Mesendoderm (in vitro differentiated cells): ENCODE measurements around the gene CCDC172. TPM values are rescaled to one million over a fixed set of nuclear protein-coding genes. Genes with fewer than 3 reads are reported as not detected.

Source experiments
- DNase-seq: peaks from one replicate; pipeline ENCODE4 v3.0.0; 2013
- H2AK5ac ChIP-seq: 2 replicates; pipeline ENCODE4 v1.6.1; 2013; ENCODE audit warnings: low read length, inconsistent platforms
- H2BK120ac ChIP-seq: 2 replicates; pipeline ENCODE4 v1.6.1; 2013; ENCODE audit warnings: low read depth, mild to moderate bottlenecking, low read length, moderate library complexity, mixed read lengths
- H2BK15ac ChIP-seq: replicated peaks from 2 replicates; pipeline ENCODE4 v1.6.1; 2013; ENCODE audit warnings: low read depth, mild to moderate bottlenecking, moderate library complexity
- H2BK5ac ChIP-seq: 2 replicates; pipeline ENCODE4 v1.6.1; 2013; ENCODE audit warnings: low read length, inconsistent platforms
- H3K18ac ChIP-seq: 2 replicates; pipeline ENCODE4 v1.6.1; 2013; ENCODE audit warnings: mild to moderate bottlenecking, low read length, mixed read lengths
- H3K23ac ChIP-seq: one replicate; pipeline ENCODE4 v1.6.1; 2013; ENCODE audit warnings: low read length
- H3K27ac ChIP-seq: 2 replicates; pipeline ENCODE4 v1.5.1; 2013; ENCODE audit warnings: low read depth, mild to moderate bottlenecking, inconsistent platforms, low read length, moderate library complexity
- H3K27me3 ChIP-seq: 2 replicates; pipeline ENCODE4 v1.6.1; 2013; ENCODE audit warnings: low read length, control low read depth, mild to moderate bottlenecking, inconsistent platforms; ENCODE audit not compliant: insufficient read depth, poor library complexity
- H3K36me3 ChIP-seq: 2 replicates; pipeline ENCODE4 v1.6.1; 2013; ENCODE audit warnings: low read length, inconsistent platforms; ENCODE audit not compliant: control insufficient read depth, insufficient read depth
- H3K4ac ChIP-seq: one replicate; pipeline ENCODE4 v1.6.1; 2013; ENCODE audit warnings: low read depth, mild to moderate bottlenecking, low read length, moderate library complexity
- H3K4me1 ChIP-seq: 2 replicates; pipeline ENCODE4 v1.6.1; 2013; ENCODE audit warnings: low read depth, low read length, inconsistent platforms; ENCODE audit not compliant: control insufficient read depth
- H3K4me2 ChIP-seq: 2 replicates; pipeline ENCODE4 v1.6.1; 2013; ENCODE audit warnings: low read length
- H3K4me3 ChIP-seq: 2 replicates; pipeline ENCODE4 v1.5.1; 2013; ENCODE audit warnings: mild to moderate bottlenecking, low read length
- H3K56ac ChIP-seq: one replicate; pipeline ENCODE4 v1.6.1; 2013; ENCODE audit warnings: low read length
- H3K79me1 ChIP-seq: 2 replicates; pipeline ENCODE4 v1.6.1; 2013; ENCODE audit warnings: low read length, inconsistent platforms
- H3K79me2 ChIP-seq: 2 replicates; pipeline ENCODE4 v1.6.1; 2013; ENCODE audit warnings: mild to moderate bottlenecking, low read length; ENCODE audit not compliant: control insufficient read depth, insufficient read depth
- H3K9ac ChIP-seq: 2 replicates; pipeline ENCODE4 v1.6.1; 2013; ENCODE audit warnings: low read length, inconsistent platforms
- H4K5ac ChIP-seq: one replicate; pipeline ENCODE4 v1.6.1; 2013; ENCODE audit warnings: low read length
- H4K8ac ChIP-seq: one replicate; pipeline ENCODE4 v1.6.1; 2013; ENCODE audit warnings: low read depth, mild to moderate bottlenecking, control low read depth, low read length, moderate library complexity
- WGBS: extraction: QIAGEN DNeasy Blood & Tissue Kit; methylation state at CpG from one replicate; pipeline ENCODE4 v1.1.7; 2013; ENCODE audit warnings: low lambda C conversion rate, missing lambda C conversion rate; ENCODE audit not compliant: insufficient coverage; ENCODE audit errors: extremely low coverage; 5-methylcytosine and 5-hydroxymethylcytosine counted together
- small RNA-seq: library from polyadenylated mRNA; stranded (forward); fragments of <200 nt; extraction: miRNeasy Mini kit (QIAGEN cat#:217004); gene quantifications from one replicate; pipeline ENCODE3, GENCODE V24; 2013; ENCODE audit not compliant: insufficient read depth

The CCDC172 gene

GRCh38 chr10:116418389-116418788, 94.1 kb downstream of the CCDC172 start:
- Histone ChIP-seq H3K79me2 (no peaks in the 10 kb centered on the region), H4K5ac (no peak overlapping the region), H3K9ac (no peak overlapping the region), H3K4ac (no peak overlapping the region), H3K4me2 (no peak overlapping the region), H3K4me1 (no peaks in the 10 kb centered on the region), H2BK5ac (no peak overlapping the region), H3K36me3 (no peaks in the 10 kb centered on the region), H3K18ac (no peak overlapping the region), H3K79me1 (no peaks in the 10 kb centered on the region), H3K27me3 (no peaks in the 10 kb centered on the region), H2BK120ac (no peak overlapping the region), H2BK15ac (no peak overlapping the region), H3K4me3 (no peak overlapping the region), H2AK5ac (no peak overlapping the region), H4K8ac (no peak overlapping the region), H3K27ac (no peak overlapping the region), H3K56ac (no peak overlapping the region), H3K23ac (no peak overlapping the region)
- WGBS, result no CpG with 5 or more reads among the region's 1 CpG
- DNase-seq, result peak; percentile 12

GRCh38 chr10:116421815-116422214, 97.6 kb downstream of the CCDC172 start:
- Histone ChIP-seq H3K36me3 (no peaks in the 10 kb centered on the region), H3K4me3 (no peak overlapping the region), H3K4ac (no peak overlapping the region), H3K4me2 (no peak overlapping the region), H4K5ac (no peak overlapping the region), H3K4me1 (no peaks in the 10 kb centered on the region), H3K79me1 (no peaks in the 10 kb centered on the region), H3K9ac (no peak overlapping the region), H2BK5ac (no peak overlapping the region), H3K27ac (no peak overlapping the region), H4K8ac (no peak overlapping the region), H3K56ac (no peak overlapping the region), H3K23ac (no peak overlapping the region), H2BK120ac (no peak overlapping the region), H3K27me3 (no peaks in the 10 kb centered on the region), H2BK15ac (no peak overlapping the region), H3K18ac (no peak overlapping the region), H3K79me2 (no peaks in the 10 kb centered on the region), H2AK5ac (no peak overlapping the region)
- WGBS, result no CpG with 5 or more reads among the region's 1 CpG
- no peak for DNase-seq

- H3K4me3 ChIP-seq, result no peak within 1 kb of the TSS
- no peaks in the 10 kb centered on the region for H3K79me2 ChIP-seq
- H3K4ac ChIP-seq, result no peak within 1 kb of the TSS
- H3K27ac ChIP-seq, result no peak within 1 kb of the TSS
- H4K5ac ChIP-seq, result no peak within 1 kb of the TSS
- H3K18ac ChIP-seq, result no peak within 1 kb of the TSS
- H3K4me1 ChIP-seq, result no peaks in the 10 kb centered on the region
- H4K8ac ChIP-seq, result no peak within 1 kb of the TSS
- no peak for DNase-seq
- no peak within 1 kb of the TSS for H3K56ac ChIP-seq
- H3K79me1 ChIP-seq, result no peaks in the 10 kb centered on the region
- H3K4me2 ChIP-seq, result no peak within 1 kb of the TSS
- no peak within 1 kb of the TSS for H3K9ac ChIP-seq
- H3K36me3 ChIP-seq, result no peaks in the 10 kb centered on the region
- no peak within 1 kb of the TSS for H2BK120ac ChIP-seq
- no peak within 1 kb of the TSS for H2BK5ac ChIP-seq
- H2AK5ac ChIP-seq, result no peak within 1 kb of the TSS
- no peak within 1 kb of the TSS for H2BK15ac ChIP-seq
- no peak within 1 kb of the TSS for H3K23ac ChIP-seq
- H3K27me3 ChIP-seq, result no peaks in the 10 kb centered on the region
- WGBS, result no CpG with 5 or more reads among the region's 2 CpGs
Measured at GRCh38 chr10:116427671-116428070, 103.4 kb downstream of the CCDC172 start, which contains the start of gene PNLIPRP3. Gene PNLIPRP3 (plus strand): TSS chr10:116427847. CDS start chr10:116428013, 166 bp downstream.

- Histone ChIP-seq H3K4ac (no peak overlapping the region), H3K4me2 (no peak overlapping the region), H3K4me1 (no peaks in the 10 kb centered on the region), H4K5ac (no peak overlapping the region), H4K8ac (no peak overlapping the region), H3K18ac (no peak overlapping the region), H2BK120ac (no peak overlapping the region), H3K4me3 (no peak overlapping the region), H3K79me1 (no peaks in the 10 kb centered on the region), H2AK5ac (no peak overlapping the region), H3K9ac (no peak overlapping the region), H3K36me3 (no peaks in the 10 kb centered on the region), H3K79me2 (no peaks in the 10 kb centered on the region), H2BK15ac (no peak overlapping the region), H3K56ac (no peak overlapping the region), H3K27ac (no peak overlapping the region), H2BK5ac (no peak overlapping the region), H3K27me3 (no peaks in the 10 kb centered on the region), H3K23ac (no peak overlapping the region)
- DNase-seq, result no peak
- no CpG with 5 or more reads among the region's 4 CpGs for WGBS
Measured at GRCh38 chr10:116429288-116429977, 105.2 kb downstream of the CCDC172 start.

Small RNA genes within 50 kb of the gene (small RNA-seq; reads per million reads assigned to genes)
- not detected for gene SNRPGP6
